IMR-90 (cell line): Measurements from ENCODE around the gene MAN1C1.

ENCODE experiments used
- BHLHE40 ChIP-seq: fragments of 150-350 bp; IDR thresholded peaks from 2 replicates; pipeline ENCODE4 v1.6.1; 2016; ENCODE audit warnings: mild to moderate bottlenecking, low read depth, low read length
- CEBPB ChIP-seq: IDR thresholded peaks from 2 replicates; pipeline ENCODE4 v1.6.1; 2012; ENCODE audit warnings: low read depth, low read length, improper control_type of control experiment
- CHD1 ChIP-seq: IDR thresholded peaks from 2 replicates; pipeline ENCODE4 v1.6.1; 2012; ENCODE audit warnings: low read depth, low read length, improper control_type of control experiment
- MAZ ChIP-seq: IDR thresholded peaks from 2 replicates; pipeline ENCODE4 v1.6.1; 2012; ENCODE audit warnings: low read depth, mild to moderate bottlenecking, low read length, improper control_type of control experiment, moderate library complexity, borderline replicate concordance
- NFE2L2 ChIP-seq: fragments of 150-350 bp; IDR thresholded peaks from 2 replicates; pipeline ENCODE4 v1.6.1; 2016; ENCODE audit warnings: low read depth, mild to moderate bottlenecking, low read length
- POLR2A ChIP-seq: IDR thresholded peaks from 2 replicates; pipeline ENCODE4 v1.6.1; 2012; ENCODE audit warnings: mild to moderate bottlenecking, low read depth, low read length
- RAD21 ChIP-seq: IDR thresholded peaks from 2 replicates; pipeline ENCODE4 v1.6.1; 2012; ENCODE audit warnings: low read length, improper control_type of control experiment
- RCOR1 ChIP-seq: IDR thresholded peaks from 2 replicates; pipeline ENCODE4 v1.6.1; 2012; ENCODE audit warnings: mild to moderate bottlenecking, low read length, improper control_type of control experiment; ENCODE audit not compliant: insufficient replicate concordance
- RFX5 ChIP-seq: IDR thresholded peaks from 2 replicates; pipeline ENCODE4 v1.8.0; 2012; ENCODE audit warnings: low read depth, mild to moderate bottlenecking, low read length, moderate library complexity
- TF ChIP-seq, protein P1 (sequence below): conservative IDR thresholded peaks from 2 replicates; pipeline ENCODE4 v1.5.1; 2012; ENCODE audit warnings: mild to moderate bottlenecking, low read depth, low read length, improper control_type of control experiment

DNA sequence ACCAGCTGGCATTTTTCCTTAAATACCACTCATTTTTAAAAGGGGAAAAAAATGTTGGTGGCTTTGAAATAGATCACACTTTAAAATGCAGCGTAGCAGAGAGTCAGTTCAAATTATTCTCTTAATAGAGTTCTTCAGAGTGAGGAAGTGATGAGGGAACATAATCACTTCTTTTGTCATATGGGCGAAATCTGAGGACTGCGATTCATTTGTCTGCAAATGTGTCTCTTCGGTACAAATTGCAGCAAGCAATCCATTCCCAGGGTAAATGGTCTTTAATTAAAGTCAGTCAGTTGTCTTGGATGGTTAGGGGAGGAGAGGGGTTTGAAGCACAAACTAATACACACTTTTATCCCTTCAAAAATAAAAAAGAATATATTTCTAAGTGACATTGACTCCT lies 97.4 kb downstream of the MAN1C1 start:
- TF ChIP-seq CHD1 (no peak), CEBPB (no peak), RCOR1 (no peak), NFE2L2 (no peak), POLR2A (no peak), RAD21 (no peak), MAZ (no peak), RFX5 (no peak), BHLHE40 (no peak)
- TF ChIP-seq, protein P1, sequence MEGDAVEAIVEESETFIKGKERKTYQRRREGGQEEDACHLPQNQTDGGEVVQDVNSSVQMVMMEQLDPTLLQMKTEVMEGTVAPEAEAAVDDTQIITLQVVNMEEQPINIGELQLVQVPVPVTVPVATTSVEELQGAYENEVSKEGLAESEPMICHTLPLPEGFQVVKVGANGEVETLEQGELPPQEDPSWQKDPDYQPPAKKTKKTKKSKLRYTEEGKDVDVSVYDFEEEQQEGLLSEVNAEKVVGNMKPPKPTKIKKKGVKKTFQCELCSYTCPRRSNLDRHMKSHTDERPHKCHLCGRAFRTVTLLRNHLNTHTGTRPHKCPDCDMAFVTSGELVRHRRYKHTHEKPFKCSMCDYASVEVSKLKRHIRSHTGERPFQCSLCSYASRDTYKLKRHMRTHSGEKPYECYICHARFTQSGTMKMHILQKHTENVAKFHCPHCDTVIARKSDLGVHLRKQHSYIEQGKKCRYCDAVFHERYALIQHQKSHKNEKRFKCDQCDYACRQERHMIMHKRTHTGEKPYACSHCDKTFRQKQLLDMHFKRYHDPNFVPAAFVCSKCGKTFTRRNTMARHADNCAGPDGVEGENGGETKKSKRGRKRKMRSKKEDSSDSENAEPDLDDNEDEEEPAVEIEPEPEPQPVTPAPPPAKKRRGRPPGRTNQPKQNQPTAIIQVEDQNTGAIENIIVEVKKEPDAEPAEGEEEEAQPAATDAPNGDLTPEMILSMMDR = no peak
